Measurements from ENCODE around the gene TRPM1.

TRPM1 gene

GRCh38 chr15:31102374-31103342, 1.1 kb upstream of the TRPM1 start:
- H3K4me3 ChIP-seq (ENCODE audit: low read depth, low read length): no peak overlapping the region
- no peak for DNase-seq (ENCODE audit: low read depth)
- no peak for TF ChIP-seq CTCF (conservative IDR thresholded peaks at IDR 0.05; ENCODE audit: low read depth, low read length)

GRCh38 chr15:31102039-31102321, 455 bp upstream of the TRPM1 start:
- TF ChIP-seq CTCF (conservative IDR thresholded peaks at IDR 0.05; ENCODE audit: low read depth, low read length): no peak
- no peak for DNase-seq (ENCODE audit: low read depth)
- no peak overlapping the region for H3K4me3 ChIP-seq (ENCODE audit: low read depth, low read length)

- TF ChIP-seq CTCF (conservative IDR thresholded peaks at IDR 0.05; ENCODE audit: low read depth, low read length): no peak
- DNase-seq (ENCODE audit: low read depth): no peak
- no peak overlapping the region for H3K4me3 ChIP-seq (ENCODE audit: low read depth, low read length)
These were observed 787 bp downstream of the TRPM1 start for GRCh38 chr15:31100738-31101137.

- no peak for DNase-seq (ENCODE audit: low read depth)
- H3K4me3 ChIP-seq (ENCODE audit: low read depth, low read length): no peak overlapping the region
- no peak for TF ChIP-seq CTCF (conservative IDR thresholded peaks at IDR 0.05; ENCODE audit: low read depth, low read length)
These were observed 2.4 kb downstream of the TRPM1 start for GRCh38 chr15:31098953-31099740.

- no peak for DNase-seq (ENCODE audit: low read depth)
- no peak overlapping the region for H3K4me3 ChIP-seq (ENCODE audit: low read depth, low read length)
- TF ChIP-seq CTCF (conservative IDR thresholded peaks at IDR 0.05; ENCODE audit: low read depth, low read length): no peak
These were observed 3.0 kb downstream of the TRPM1 start for GRCh38 chr15:31098491-31098917.

- DNase-seq (ENCODE audit: low read depth): no peak
- H3K4me3 ChIP-seq (ENCODE audit: low read depth, low read length): no peak overlapping the region
- no peak for TF ChIP-seq CTCF (conservative IDR thresholded peaks at IDR 0.05; ENCODE audit: low read depth, low read length)
These were observed 5.0 kb downstream of the TRPM1 start for GRCh38 chr15:31096563-31096962.

Measured in choroid plexus epithelial cell (primary cell).